ENCODE data around the gene SLC25A23. TPM values are rescaled to one million over a fixed set of nuclear protein-coding genes. Genes with fewer than 3 reads are reported as not detected.

The SLC25A23 gene
- total and polyA plus RNA-seq, 4 donors, result 9.3 to 34.6 (median 22.7) TPM

DNA sequence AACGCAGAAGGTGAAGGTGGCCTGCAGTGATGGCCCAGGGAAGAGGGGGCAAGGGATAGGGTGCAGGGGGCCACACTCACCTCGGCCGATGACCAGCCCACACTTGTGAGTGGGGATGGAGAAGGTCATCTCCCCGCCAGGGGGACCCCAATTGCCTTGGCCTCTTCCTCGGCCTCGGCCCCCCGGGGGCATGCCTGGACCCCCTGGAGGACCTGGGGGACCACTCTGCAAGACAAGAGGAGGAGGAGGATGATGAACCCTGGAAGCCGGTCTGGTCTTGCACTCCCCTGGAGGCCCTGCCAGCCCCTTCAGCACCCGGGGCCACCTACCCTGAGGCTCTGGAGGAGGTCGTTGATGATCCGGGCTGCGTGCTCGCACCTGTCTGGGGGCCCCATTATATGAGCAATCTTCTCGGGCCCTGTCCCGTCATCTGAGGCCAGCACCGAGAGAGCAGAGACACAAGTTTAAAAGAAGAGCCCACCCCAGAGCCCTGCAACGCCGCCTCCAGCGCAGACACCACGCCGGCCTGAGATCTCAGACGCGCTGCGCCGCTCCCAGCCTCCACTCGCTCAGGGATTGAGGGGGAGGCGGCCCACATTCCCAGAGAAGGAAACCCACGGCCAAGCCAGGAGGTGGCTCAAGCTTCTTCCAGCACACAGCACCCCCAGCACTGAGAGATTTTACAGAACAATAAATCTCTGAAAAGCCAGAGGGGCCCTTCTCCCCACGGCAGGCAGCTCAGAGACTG is 42.8 kb downstream of the SLC25A23 start:
- no peak overlapping the region for H3K4me3 ChIP-seq (ENCODE audit: low read depth in 1 of 3, low read length in 3 of 3)
- no peaks in the 10 kb centered on the region for H3K27me3 ChIP-seq (ENCODE audit: control insufficient read depth in 4 of 4, insufficient read depth in 4 of 4, low read length in 3 of 4)
- peaks cover 0 to 7% (median under 1%) of the 10 kb centered on the region in 4 donors for H3K4me1 ChIP-seq (ENCODE audit: control insufficient read depth in 4 of 4, insufficient read depth in 4 of 4, low read length in 3 of 4)
- DNase-seq (ENCODE audit: low spot score), result no peak
- H3K9ac ChIP-seq (ENCODE audit: low read depth in 1 of 2, low read length in 2 of 2), result no peak overlapping the region
- WGBS, result 97% methylated on average over 29 of the region's 29 CpGs
- H3K9me3 ChIP-seq (ENCODE audit: control insufficient read depth in 4 of 4, low read length in 3 of 4), result no peaks in the 10 kb centered on the region
- TF ChIP-seq NR2F2 (IDR thresholded peaks at IDR 0.05), result no peak
- TF ChIP-seq YY1 (IDR thresholded peaks at IDR 0.05), result no peak
- no peak for TF ChIP-seq EGR1 (IDR thresholded peaks at IDR 0.05; ENCODE audit: low read depth in 2 of 2)
- no peak for TF ChIP-seq TAF1 (conservative IDR thresholded peaks at IDR 0.05)
- TF ChIP-seq, protein P1, sequence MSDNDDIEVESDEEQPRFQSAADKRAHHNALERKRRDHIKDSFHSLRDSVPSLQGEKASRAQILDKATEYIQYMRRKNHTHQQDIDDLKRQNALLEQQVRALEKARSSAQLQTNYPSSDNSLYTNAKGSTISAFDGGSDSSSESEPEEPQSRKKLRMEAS (IDR thresholded peaks at IDR 0.05), result no peak
- TF ChIP-seq, protein P2, sequence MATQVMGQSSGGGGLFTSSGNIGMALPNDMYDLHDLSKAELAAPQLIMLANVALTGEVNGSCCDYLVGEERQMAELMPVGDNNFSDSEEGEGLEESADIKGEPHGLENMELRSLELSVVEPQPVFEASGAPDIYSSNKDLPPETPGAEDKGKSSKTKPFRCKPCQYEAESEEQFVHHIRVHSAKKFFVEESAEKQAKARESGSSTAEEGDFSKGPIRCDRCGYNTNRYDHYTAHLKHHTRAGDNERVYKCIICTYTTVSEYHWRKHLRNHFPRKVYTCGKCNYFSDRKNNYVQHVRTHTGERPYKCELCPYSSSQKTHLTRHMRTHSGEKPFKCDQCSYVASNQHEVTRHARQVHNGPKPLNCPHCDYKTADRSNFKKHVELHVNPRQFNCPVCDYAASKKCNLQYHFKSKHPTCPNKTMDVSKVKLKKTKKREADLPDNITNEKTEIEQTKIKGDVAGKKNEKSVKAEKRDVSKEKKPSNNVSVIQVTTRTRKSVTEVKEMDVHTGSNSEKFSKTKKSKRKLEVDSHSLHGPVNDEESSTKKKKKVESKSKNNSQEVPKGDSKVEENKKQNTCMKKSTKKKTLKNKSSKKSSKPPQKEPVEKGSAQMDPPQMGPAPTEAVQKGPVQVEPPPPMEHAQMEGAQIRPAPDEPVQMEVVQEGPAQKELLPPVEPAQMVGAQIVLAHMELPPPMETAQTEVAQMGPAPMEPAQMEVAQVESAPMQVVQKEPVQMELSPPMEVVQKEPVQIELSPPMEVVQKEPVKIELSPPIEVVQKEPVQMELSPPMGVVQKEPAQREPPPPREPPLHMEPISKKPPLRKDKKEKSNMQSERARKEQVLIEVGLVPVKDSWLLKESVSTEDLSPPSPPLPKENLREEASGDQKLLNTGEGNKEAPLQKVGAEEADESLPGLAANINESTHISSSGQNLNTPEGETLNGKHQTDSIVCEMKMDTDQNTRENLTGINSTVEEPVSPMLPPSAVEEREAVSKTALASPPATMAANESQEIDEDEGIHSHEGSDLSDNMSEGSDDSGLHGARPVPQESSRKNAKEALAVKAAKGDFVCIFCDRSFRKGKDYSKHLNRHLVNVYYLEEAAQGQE (IDR thresholded peaks at IDR 0.05), result no peak
- TF ChIP-seq FOXA1 (IDR thresholded peaks at IDR 0.05), result no peak
- TF ChIP-seq RAD21 (IDR thresholded peaks at IDR 0.05), result no peak
- TF ChIP-seq, protein P3, sequence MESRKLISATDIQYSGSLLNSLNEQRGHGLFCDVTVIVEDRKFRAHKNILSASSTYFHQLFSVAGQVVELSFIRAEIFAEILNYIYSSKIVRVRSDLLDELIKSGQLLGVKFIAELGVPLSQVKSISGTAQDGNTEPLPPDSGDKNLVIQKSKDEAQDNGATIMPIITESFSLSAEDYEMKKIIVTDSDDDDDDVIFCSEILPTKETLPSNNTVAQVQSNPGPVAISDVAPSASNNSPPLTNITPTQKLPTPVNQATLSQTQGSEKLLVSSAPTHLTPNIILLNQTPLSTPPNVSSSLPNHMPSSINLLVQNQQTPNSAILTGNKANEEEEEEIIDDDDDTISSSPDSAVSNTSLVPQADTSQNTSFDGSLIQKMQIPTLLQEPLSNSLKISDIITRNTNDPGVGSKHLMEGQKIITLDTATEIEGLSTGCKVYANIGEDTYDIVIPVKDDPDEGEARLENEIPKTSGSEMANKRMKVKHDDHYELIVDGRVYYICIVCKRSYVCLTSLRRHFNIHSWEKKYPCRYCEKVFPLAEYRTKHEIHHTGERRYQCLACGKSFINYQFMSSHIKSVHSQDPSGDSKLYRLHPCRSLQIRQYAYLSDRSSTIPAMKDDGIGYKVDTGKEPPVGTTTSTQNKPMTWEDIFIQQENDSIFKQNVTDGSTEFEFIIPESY (IDR thresholded peaks at IDR 0.05), result no peak
- TF ChIP-seq RXRA (IDR thresholded peaks at IDR 0.05), result no peak
- TF ChIP-seq GABPA (IDR thresholded peaks at IDR 0.05 in 1 of 2, conservative IDR thresholded peaks at IDR 0.05 in 1 of 2), result no peak
- TF ChIP-seq HNF4G (IDR thresholded peaks at IDR 0.05), result no peak
- TF ChIP-seq, protein P4, sequence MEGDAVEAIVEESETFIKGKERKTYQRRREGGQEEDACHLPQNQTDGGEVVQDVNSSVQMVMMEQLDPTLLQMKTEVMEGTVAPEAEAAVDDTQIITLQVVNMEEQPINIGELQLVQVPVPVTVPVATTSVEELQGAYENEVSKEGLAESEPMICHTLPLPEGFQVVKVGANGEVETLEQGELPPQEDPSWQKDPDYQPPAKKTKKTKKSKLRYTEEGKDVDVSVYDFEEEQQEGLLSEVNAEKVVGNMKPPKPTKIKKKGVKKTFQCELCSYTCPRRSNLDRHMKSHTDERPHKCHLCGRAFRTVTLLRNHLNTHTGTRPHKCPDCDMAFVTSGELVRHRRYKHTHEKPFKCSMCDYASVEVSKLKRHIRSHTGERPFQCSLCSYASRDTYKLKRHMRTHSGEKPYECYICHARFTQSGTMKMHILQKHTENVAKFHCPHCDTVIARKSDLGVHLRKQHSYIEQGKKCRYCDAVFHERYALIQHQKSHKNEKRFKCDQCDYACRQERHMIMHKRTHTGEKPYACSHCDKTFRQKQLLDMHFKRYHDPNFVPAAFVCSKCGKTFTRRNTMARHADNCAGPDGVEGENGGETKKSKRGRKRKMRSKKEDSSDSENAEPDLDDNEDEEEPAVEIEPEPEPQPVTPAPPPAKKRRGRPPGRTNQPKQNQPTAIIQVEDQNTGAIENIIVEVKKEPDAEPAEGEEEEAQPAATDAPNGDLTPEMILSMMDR (IDR thresholded peaks at IDR 0.05; ENCODE audit: low read depth, low read length, missing input control), result no peak
- TF ChIP-seq FOXA2 (IDR thresholded peaks at IDR 0.05), result no peak
- TF ChIP-seq SP1 (IDR thresholded peaks at IDR 0.05), result no peak
- TF ChIP-seq, protein P5, sequence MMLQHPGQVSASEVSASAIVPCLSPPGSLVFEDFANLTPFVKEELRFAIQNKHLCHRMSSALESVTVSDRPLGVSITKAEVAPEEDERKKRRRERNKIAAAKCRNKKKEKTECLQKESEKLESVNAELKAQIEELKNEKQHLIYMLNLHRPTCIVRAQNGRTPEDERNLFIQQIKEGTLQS (IDR thresholded peaks at IDR 0.05), result no peak
- TF ChIP-seq JUND (IDR thresholded peaks at IDR 0.05), result no peak
- TF ChIP-seq HNF4A (conservative IDR thresholded peaks at IDR 0.05), result no peak
- peaks cover 24 to 70% (median 51%) of the 10 kb centered on the region in 4 donors for H3K36me3 ChIP-seq (ENCODE audit: control insufficient read depth in 4 of 4, insufficient read depth in 3 of 4, low read depth in 1 of 4, low read length in 3 of 4)
- H3K27ac ChIP-seq (ENCODE audit: low read depth in 1 of 2, low read length in 2 of 2), result no peak overlapping the region
